ENCODE data around the gene LARP4.
"Not testable (repeated sequence)": the region's sequence is repeated elsewhere in the genome, so short reads cannot be mapped to it uniquely, and the experiment has no call there.

Gene LARP4

DNA sequence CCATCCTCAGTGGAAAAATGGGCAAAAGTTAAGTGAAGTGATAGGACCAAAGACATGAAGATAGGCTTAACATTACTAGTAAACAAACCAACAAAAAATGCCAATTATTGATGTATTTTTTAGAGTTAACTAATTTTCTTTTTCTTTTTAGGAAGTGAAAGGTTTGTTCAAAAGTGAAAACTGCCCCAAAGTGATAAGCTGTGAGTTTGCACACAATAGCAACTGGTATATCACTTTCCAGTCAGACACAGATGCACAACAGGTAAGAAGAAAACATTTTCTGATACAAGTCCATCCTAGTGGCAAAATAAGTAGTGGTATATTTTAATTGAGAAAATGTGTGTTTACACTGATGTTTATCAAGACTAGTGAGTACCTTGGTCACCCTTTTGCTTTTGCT lies 39.6 kb downstream of the LARP4 start:
- Histone ChIP-seq H3K9ac (ENCODE audit: low read depth, low read length) (no peak overlapping the region), H3K36me3 (ENCODE audit: insufficient read depth, low read length) (peaks cover 95% of the 10 kb centered on the region), H3K9me3 (ENCODE audit: insufficient read depth, low read length, severe bottlenecking) (no peaks in the 10 kb centered on the region), H3K4me2 (ENCODE audit: insufficient read depth, low read length) (no peak overlapping the region), H2AFZ (ENCODE audit: low read depth, low read length) (no peak overlapping the region), H3K4me3 (ENCODE audit: low read depth in 1 of 2, low read length in 2 of 2) (no peak overlapping the region), H3K4me1 (ENCODE audit: insufficient read depth, low read length) (no peaks in the 10 kb centered on the region), H3K79me2 (ENCODE audit: insufficient read depth, low read length) (no peaks in the 10 kb centered on the region), H4K20me1 (ENCODE audit: insufficient read depth, low read length) (no peaks in the 10 kb centered on the region), H3K27me3 (ENCODE audit: insufficient read depth, low read length, poor library complexity) (no peaks in the 10 kb centered on the region), H3K27ac (ENCODE audit: low read length) (no peak overlapping the region)
- DNase-seq (no peak), ATAC-seq (ENCODE audit: insufficient read depth, low read depth) (no peak)
- no peak for TF ChIP-seq EZH2 (IDR thresholded peaks at IDR 0.05; ENCODE audit: borderline replicate concordance, low read depth, low read length, severe bottlenecking)
- TF ChIP-seq CTCF (IDR thresholded peaks at IDR 0.05; ENCODE audit: borderline replicate concordance, extremely low read depth, low read length, poor library complexity, severe bottlenecking), result no peak

DNA sequence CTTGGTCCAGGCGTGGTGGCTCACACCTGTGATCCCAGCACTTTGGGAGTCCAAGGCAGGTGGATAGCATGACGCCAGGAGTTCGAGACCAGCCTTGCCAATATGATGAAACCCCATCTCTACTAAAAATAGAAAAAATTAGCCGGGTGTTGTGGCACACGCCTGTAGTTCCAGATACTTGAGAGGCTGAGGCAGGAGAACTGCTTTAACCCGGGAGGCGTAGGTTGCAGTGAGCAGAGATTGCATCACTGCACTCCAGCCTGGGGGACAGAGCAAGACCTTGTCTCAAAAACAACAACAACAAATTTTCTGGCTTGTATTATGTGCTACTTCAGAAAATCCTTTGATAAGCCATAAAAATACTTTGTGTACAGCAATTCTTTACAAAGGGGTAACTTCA lies 41.1 kb downstream of the LARP4 start:
- Histone ChIP-seq H3K4me3 (ENCODE audit: low read depth in 1 of 2, low read length in 2 of 2) (no peak overlapping the region), H3K9ac (ENCODE audit: low read depth, low read length) (no peak overlapping the region), H3K4me1 (ENCODE audit: insufficient read depth, low read length) (no peaks in the 10 kb centered on the region), H3K36me3 (ENCODE audit: insufficient read depth, low read length) (peaks cover 91% of the 10 kb centered on the region), H3K9me3 (ENCODE audit: insufficient read depth, low read length, severe bottlenecking) (no peaks in the 10 kb centered on the region), H3K4me2 (ENCODE audit: insufficient read depth, low read length) (no peak overlapping the region), H3K79me2 (ENCODE audit: insufficient read depth, low read length) (no peaks in the 10 kb centered on the region), H2AFZ (ENCODE audit: low read depth, low read length) (no peak overlapping the region), H3K27ac (ENCODE audit: low read length) (no peak overlapping the region), H3K27me3 (ENCODE audit: insufficient read depth, low read length, poor library complexity) (no peaks in the 10 kb centered on the region), H4K20me1 (ENCODE audit: insufficient read depth, low read length) (no peaks in the 10 kb centered on the region)
- DNase-seq, result no peak
- ATAC-seq (ENCODE audit: insufficient read depth, low read depth), result no peak
- TF ChIP-seq CTCF (IDR thresholded peaks at IDR 0.05; ENCODE audit: borderline replicate concordance, extremely low read depth, low read length, poor library complexity, severe bottlenecking) (no peak), EZH2 (IDR thresholded peaks at IDR 0.05; ENCODE audit: borderline replicate concordance, low read depth, low read length, severe bottlenecking) (no peak)

DNA sequence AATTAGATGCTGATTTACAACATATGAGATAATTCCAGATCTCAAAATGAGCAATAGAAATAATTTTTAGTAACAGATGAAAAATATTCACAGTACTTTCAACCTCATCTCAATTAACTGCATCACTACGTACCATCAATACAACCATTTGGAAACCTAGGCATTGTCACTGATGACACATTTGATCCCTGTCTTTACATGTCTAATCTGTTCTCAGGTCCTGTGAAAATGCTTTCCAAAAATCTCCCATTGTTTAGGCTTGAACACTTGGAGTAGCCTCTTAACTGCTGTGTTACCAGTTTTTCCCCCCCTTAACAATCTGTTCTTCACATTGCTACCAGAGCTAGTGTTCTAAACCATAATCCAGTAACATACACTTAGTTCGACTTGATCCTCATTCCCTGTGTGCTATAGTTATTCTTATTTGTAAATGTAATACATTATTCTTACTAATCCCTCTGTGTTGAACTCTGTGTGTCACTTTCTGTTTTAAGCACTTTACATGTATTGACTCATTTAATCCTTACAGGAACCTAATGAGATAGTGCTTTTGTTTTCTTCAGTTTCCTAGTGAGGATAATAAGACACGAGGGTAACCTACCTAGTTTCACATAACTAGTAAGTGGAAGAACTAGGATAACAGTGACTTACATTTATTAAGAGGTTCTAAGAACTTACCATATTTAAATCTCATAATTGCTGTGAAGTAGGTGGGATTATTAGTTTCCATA lies 41.7 kb downstream of the LARP4 start:
- Histone ChIP-seq H2AFZ (ENCODE audit: low read depth, low read length) (no peak overlapping the region), H3K4me2 (ENCODE audit: insufficient read depth, low read length) (no peak overlapping the region), H3K4me3 (ENCODE audit: low read depth in 1 of 2, low read length in 2 of 2) (no peak overlapping the region), H3K9ac (ENCODE audit: low read depth, low read length) (no peak overlapping the region), H3K79me2 (ENCODE audit: insufficient read depth, low read length) (no peaks in the 10 kb centered on the region), H3K4me1 (ENCODE audit: insufficient read depth, low read length) (no peaks in the 10 kb centered on the region), H3K27me3 (ENCODE audit: insufficient read depth, low read length, poor library complexity) (no peaks in the 10 kb centered on the region), H3K27ac (ENCODE audit: low read length) (no peak overlapping the region), H3K36me3 (ENCODE audit: insufficient read depth, low read length) (peaks cover 90% of the 10 kb centered on the region), H3K9me3 (ENCODE audit: insufficient read depth, low read length, severe bottlenecking) (no peaks in the 10 kb centered on the region), H4K20me1 (ENCODE audit: insufficient read depth, low read length) (no peaks in the 10 kb centered on the region)
- TF ChIP-seq CTCF (IDR thresholded peaks at IDR 0.05; ENCODE audit: borderline replicate concordance, extremely low read depth, low read length, poor library complexity, severe bottlenecking) (no peak), EZH2 (IDR thresholded peaks at IDR 0.05; ENCODE audit: borderline replicate concordance, low read depth, low read length, severe bottlenecking) (no peak)
- ATAC-seq (ENCODE audit: insufficient read depth, low read depth) (no peak), DNase-seq (no peak)

DNA sequence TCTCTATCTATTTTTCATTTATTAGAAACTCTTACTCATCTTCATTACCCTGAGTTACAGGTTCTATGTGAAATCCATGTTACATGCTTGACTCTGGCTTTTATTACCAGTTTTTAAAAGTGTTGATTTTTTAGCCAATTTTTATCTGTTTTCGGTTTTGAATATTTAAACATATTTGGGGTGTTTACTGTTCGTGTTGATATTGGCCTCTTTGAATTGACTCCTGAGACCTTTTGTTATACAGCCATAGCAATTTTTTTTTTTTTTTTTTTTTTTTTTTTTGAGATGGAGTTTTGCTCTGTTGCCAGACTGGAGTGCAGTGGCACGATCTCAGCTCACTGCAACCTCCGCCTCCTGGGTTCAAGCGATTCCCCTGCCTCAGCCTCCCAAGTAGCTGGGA lies 49.0 kb downstream of the LARP4 start:
- H3K9ac ChIP-seq (ENCODE audit: low read depth, low read length); ATAC-seq (ENCODE audit: insufficient read depth, low read depth); H4K20me1 ChIP-seq (ENCODE audit: insufficient read depth, low read length); H3K27me3 ChIP-seq (ENCODE audit: insufficient read depth, low read length, poor library complexity); H3K4me1 ChIP-seq (ENCODE audit: insufficient read depth, low read length); H3K4me3 ChIP-seq (ENCODE audit: low read depth in 1 of 2, low read length in 2 of 2); H3K9me3 ChIP-seq (ENCODE audit: insufficient read depth, low read length, severe bottlenecking); H3K4me2 ChIP-seq (ENCODE audit: insufficient read depth, low read length); H3K79me2 ChIP-seq (ENCODE audit: insufficient read depth, low read length); H3K27ac ChIP-seq (ENCODE audit: low read length); DNase-seq; H2AFZ ChIP-seq (ENCODE audit: low read depth, low read length): not testable (repeated sequence)
- peaks cover 85% of the 10 kb centered on the region for H3K36me3 ChIP-seq (ENCODE audit: insufficient read depth, low read length)

Data from DND-41 (cell line).